Vagina (tissue), 2 donors: ENCODE results near the gene AKR1D1.

Experiments
- CTCF ChIP-seq, 3 experiments: fragments of 450-650 bp in 2 of 3; fragments of 200-600 bp in 1 of 3; sonication (generic) in 1 of 3; IDR thresholded peaks; one replicate each; pipeline ENCODE4 v1.5.1; 2017 to 2019; ENCODE audit warnings: antibody characterized with exemption in 3 of 3, mild to moderate bottlenecking in 2 of 3, moderate library complexity in 2 of 3
- POLR2A ChIP-seq, 2 donors: fragments of 450-650 bp; IDR thresholded peaks; one replicate each; pipeline ENCODE4 v1.6.1; 2017; ENCODE audit warnings: antibody characterized with exemption in 2 of 2, mild to moderate bottlenecking in 2 of 2, moderate library complexity in 2 of 2
- POLR2AphosphoS5 ChIP-seq, 2 donors: sonication (generic); formaldehyde crosslinking; IDR thresholded peaks; one replicate each; pipeline ENCODE4 v1.9.0; 2017; ENCODE audit warnings: antibody characterized with exemption in 2 of 2, mild to moderate bottlenecking in 2 of 2, low read depth in 1 of 2; ENCODE audit not compliant: insufficient read depth in 1 of 2

- no peak for TF ChIP-seq CTCF (IDR thresholded peaks at IDR 0.05)
- TF ChIP-seq POLR2A (IDR thresholded peaks at IDR 0.05) = no peak
- TF ChIP-seq POLR2AphosphoS5 (IDR thresholded peaks at IDR 0.05; ENCODE audit: insufficient read depth in 1 of 2, low read depth in 1 of 2) = no peak
Measured at GRCh38 chr7:138158739-138159528, 82.7 kb downstream of the AKR1D1 start.
